H1 (cell line): ENCODE data around the gene CEP250. TPM values are rescaled to one million over a fixed set of nuclear protein-coding genes. Genes with fewer than 3 reads are reported as not detected.

Experiments used
- CTCF ChIA-PET: fragments of 300-600 bp; sonication (Branson Sonifier 250); formaldehyde crosslinking; loops from one replicate; lab custom pipeline; 2021; ENCODE audit not compliant: partially characterized antibody; lab: Charles Lee
- POLR2A ChIA-PET: fragments of 300-600 bp; sonication (Branson Sonifier 250); formaldehyde crosslinking; loops from one replicate; lab custom pipeline; 2021; ENCODE audit warnings: inconsistent platforms; ENCODE audit not compliant: partially characterized antibody; lab: Charles Lee
- DNase-seq, 2 experiments: peaks; one replicate each; pipeline versions ENCODE4 v3.0.0 to v3.0.0-alpha.2; 2010 to 2022; ENCODE audit warnings: low spot score in 2 of 2, low read depth in 1 of 2, mixed read lengths in 1 of 2
- FAIRE-seq: peaks from 2 replicates; lab custom pipeline; 2011; peaks lifted over from hg19 to GRCh38; lab: Jason Lieb, UNC
- H2AFZ ChIP-seq: 2 replicates; pipeline ENCODE4 v1.8.1; 2012; ENCODE audit warnings: low read length, inconsistent platforms
- H2AK5ac ChIP-seq: 2 replicates; pipeline ENCODE4 v1.6.1; 2013; ENCODE audit warnings: low read depth, low read length
- H2BK120ac ChIP-seq: replicated peaks from 2 replicates; pipeline ENCODE3; 2013; ENCODE audit warnings: low read depth, low read length, inconsistent platforms
- H2BK12ac ChIP-seq: 2 replicates; pipeline ENCODE4 v1.6.1; 2013; ENCODE audit warnings: low read depth, low read length
- H2BK15ac ChIP-seq: 2 replicates; pipeline ENCODE4 v1.6.1; 2013; ENCODE audit warnings: low read length
- H2BK20ac ChIP-seq: 2 replicates; pipeline ENCODE4 v1.6.1; 2013; ENCODE audit warnings: low read length
- H2BK5ac ChIP-seq: 2 replicates; pipeline ENCODE4 v1.6.1; 2013; ENCODE audit warnings: low read depth, low read length
- H3K14ac ChIP-seq: 2 replicates; pipeline ENCODE4 v1.6.1; 2013; ENCODE audit warnings: inconsistent platforms; ENCODE audit not compliant: insufficient read length
- H3K18ac ChIP-seq: 2 replicates; pipeline ENCODE4 v1.6.1; 2013; ENCODE audit warnings: low read length; ENCODE audit errors: extremely low read depth
- H3K23ac ChIP-seq: 2 replicates; pipeline ENCODE4 v1.6.1; 2013; ENCODE audit warnings: inconsistent platforms; ENCODE audit not compliant: insufficient read length
- H3K23me2 ChIP-seq: 2 replicates; pipeline ENCODE4 v1.6.1; 2013; ENCODE audit warnings: low read depth, low read length
- H3K27ac ChIP-seq: 2 replicates; pipeline ENCODE4 v1.6.1; 2011; ENCODE audit warnings: low read depth, low read length, inconsistent platforms
- H3K27me3 ChIP-seq, 4 experiments: replicated peaks in 1 of 4; 1 replicate in 1 of 4; 2 replicates in 3 of 4; pipeline versions ENCODE4 v1.6.1 to v1.8.1; 2011 to 2013; ENCODE audit warnings: low read length in 3 of 4, mild to moderate bottlenecking in 3 of 4, inconsistent platforms in 2 of 4, mixed read lengths in 2 of 4, moderate library complexity in 1 of 4; ENCODE audit not compliant: control insufficient read depth in 3 of 4, insufficient read depth in 3 of 4; ENCODE audit errors: extremely low read depth in 1 of 4
- H3K36me3 ChIP-seq, 4 experiments: 2 replicates each; pipeline versions ENCODE4 v1.6.1 to v1.8.1; 2011 to 2013; ENCODE audit warnings: mild to moderate bottlenecking in 4 of 4, low read length in 3 of 4, moderate library complexity in 2 of 4, control low read depth in 1 of 4, inconsistent platforms in 1 of 4; ENCODE audit not compliant: insufficient read depth in 4 of 4, control insufficient read depth in 2 of 4
- H3K4ac ChIP-seq: replicated peaks from 2 replicates; pipeline ENCODE3; 2013; ENCODE audit warnings: low read length, low read depth, mixed read lengths, inconsistent platforms; ENCODE audit not compliant: insufficient read length
- H3K4me1 ChIP-seq, 4 experiments: replicated peaks in 1 of 4; 1 replicate in 1 of 4; 2 replicates in 3 of 4; pipeline versions ENCODE4 v1.6.1 to v1.8.1; 2011 to 2013; ENCODE audit warnings: low read length in 3 of 4, inconsistent platforms in 2 of 4, mixed read lengths in 1 of 4; ENCODE audit not compliant: insufficient read depth in 4 of 4, control insufficient read depth in 3 of 4
- H3K4me2 ChIP-seq, 2 experiments: 2 replicates each; pipeline versions ENCODE4 v1.6.1 to v1.8.1; 2011 to 2013; ENCODE audit warnings: low read depth in 2 of 2, low read length in 2 of 2, control low read depth in 1 of 2, inconsistent platforms in 1 of 2, mild to moderate bottlenecking in 1 of 2; ENCODE audit not compliant: insufficient read depth in 1 of 2
- H3K4me3 ChIP-seq, 4 experiments: fragments of 200-600, 300-600 bp in 1 of 4; sonication (generic), shearing (Covaris generic), sonication (Bioruptor Twin) in 1 of 4; 2 replicates each; pipeline versions ENCODE4 v1.5.1 to v1.8.1; 2011 to 2016; ENCODE audit warnings: low read length in 4 of 4, low read depth in 3 of 4, control low read depth in 2 of 4, inconsistent platforms in 2 of 4, mild to moderate bottlenecking in 2 of 4, mixed read lengths in 1 of 4, moderate library complexity in 1 of 4; ENCODE audit not compliant: insufficient read depth in 2 of 4; ENCODE audit errors: extremely low read depth in 1 of 4
- H3K56ac ChIP-seq: replicated peaks from 2 replicates; pipeline ENCODE3; 2013; ENCODE audit warnings: low read depth, mild to moderate bottlenecking, mixed read lengths, low read length, inconsistent platforms; ENCODE audit not compliant: insufficient read length
- H3K79me1 ChIP-seq: 2 replicates; pipeline ENCODE4 v1.6.1; 2013; ENCODE audit warnings: low read depth, low read length, control low read depth
- H3K79me2 ChIP-seq, 2 experiments: 2 replicates each; pipeline versions ENCODE4 v1.6.1 to v1.8.1; 2012 to 2013; ENCODE audit warnings: low read length in 2 of 2, mild to moderate bottlenecking in 2 of 2, inconsistent platforms in 1 of 2; ENCODE audit not compliant: insufficient read depth in 2 of 2, control insufficient read depth in 1 of 2
- H3K9ac ChIP-seq, 4 experiments: replicated peaks in 1 of 4; 1 replicate in 1 of 4; 2 replicates in 3 of 4; pipeline versions ENCODE4 v1.6.1 to v1.8.1; 2011 to 2013; ENCODE audit warnings: low read depth in 3 of 4, low read length in 3 of 4, control low read depth in 2 of 4, mild to moderate bottlenecking in 2 of 4, moderate library complexity in 2 of 4, inconsistent platforms in 1 of 4; ENCODE audit errors: extremely low read depth in 1 of 4
- H3K9me3 ChIP-seq, 2 experiments: 2 replicates each; pipeline versions ENCODE4 v1.6.1 to v1.8.1; 2012 to 2013; ENCODE audit warnings: mild to moderate bottlenecking in 2 of 2, moderate library complexity in 2 of 2, control low read depth in 1 of 2, inconsistent platforms in 1 of 2, low read depth in 1 of 2, low read length in 1 of 2, mixed read lengths in 1 of 2; ENCODE audit not compliant: insufficient read depth in 2 of 2
- H4K20me1 ChIP-seq, 2 experiments: replicated peaks in 1 of 2; 2 replicates each; pipeline versions ENCODE3 to v1.8.1; 2011 to 2013; ENCODE audit warnings: inconsistent platforms in 2 of 2, low read length in 2 of 2, mild to moderate bottlenecking in 1 of 2; ENCODE audit not compliant: insufficient read depth in 2 of 2, control insufficient read depth in 1 of 2
- H4K5ac ChIP-seq: 2 replicates; pipeline ENCODE4 v1.6.1; 2013; ENCODE audit warnings: low read length, low read depth, mixed read lengths, inconsistent platforms; ENCODE audit not compliant: insufficient read length
- H4K8ac ChIP-seq: 2 replicates; pipeline ENCODE4 v1.8.0; 2013; ENCODE audit warnings: mild to moderate bottlenecking, moderate library complexity, low read length, inconsistent platforms; ENCODE audit not compliant: insufficient read depth; ENCODE audit errors: extremely low read depth
- H4K91ac ChIP-seq: replicated peaks from 2 replicates; pipeline ENCODE3; 2013; ENCODE audit warnings: low read length, mixed read lengths, inconsistent platforms; ENCODE audit not compliant: insufficient read length
- BCL11A ChIP-seq, 2 experiments: IDR thresholded peaks; one replicate each; pipeline ENCODE4 v1.6.1; 2011; ENCODE audit warnings: low read depth in 2 of 2, low read length in 2 of 2, mild to moderate bottlenecking in 2 of 2
- CEBPB ChIP-seq: IDR thresholded peaks from 2 replicates; pipeline ENCODE4 v1.6.1; 2012; ENCODE audit warnings: low read depth, low read length
- CHD1 ChIP-seq: IDR thresholded peaks from 2 replicates; pipeline ENCODE4 v1.6.1; 2012; ENCODE audit warnings: low read depth, low read length, improper control_type of control experiment
- CHD2 ChIP-seq: IDR thresholded peaks from 2 replicates; pipeline ENCODE4 v1.6.1; 2012; ENCODE audit warnings: low read length, improper control_type of control experiment
- FOSL1 ChIP-seq: IDR thresholded peaks from 2 replicates; pipeline ENCODE4 v1.6.1; 2011; ENCODE audit warnings: mild to moderate bottlenecking, low read depth, low read length, moderate library complexity; ENCODE audit not compliant: insufficient read depth
- SP4 ChIP-seq: IDR thresholded peaks from 2 replicates; pipeline ENCODE4 v1.6.1; 2012; ENCODE audit warnings: low read length, inconsistent platforms
- TAF1 ChIP-seq: IDR thresholded peaks from 2 replicates; pipeline ENCODE4 v1.6.1; 2011; ENCODE audit warnings: mild to moderate bottlenecking, low read depth, low read length
- TCF12 ChIP-seq: IDR thresholded peaks from 2 replicates; pipeline ENCODE4 v1.6.1; 2011; ENCODE audit warnings: low read depth, mild to moderate bottlenecking, low read length
- WGBS, 2 experiments: shearing (Covaris generic) in 1 of 2; methylation state at CpG; one replicate each; pipeline versions ENCODE4 v1.1.6 to v1.1.7; 2013 to 2015; ENCODE audit warnings: low lambda C conversion rate in 2 of 2, mixed read lengths in 2 of 2, inconsistent platforms in 1 of 2, low coverage in 1 of 2, missing lambda C conversion rate in 1 of 2; ENCODE audit not compliant: insufficient replicate concordance in 2 of 2, insufficient coverage in 1 of 2, insufficient read length in 1 of 2; ENCODE audit errors: extremely low coverage in 1 of 2, missing lambda C conversion rate in 1 of 2; 5-methylcytosine and 5-hydroxymethylcytosine counted together
- polyA plus RNA-seq, 7 experiments: library from polyadenylated mRNA; depleted of rRNA in 3 of 7; stranded (reverse) in 5 of 7; unstranded in 2 of 7; fragments of >200 nt in 5 of 7; fragments of 200-250 nt in 2 of 7; gene quantifications; 1 replicate in 5 of 7; 2 replicates in 1 of 7; 4 replicates in 1 of 7; pipeline versions ENCODE4 v1.2.1 to v1.2.3, GENCODE V29; 2011 to 2013; ENCODE audit warnings: missing spikeins in 2 of 7, mixed read lengths in 2 of 7
- total RNA-seq: library from RNA; stranded (reverse); fragmentation: NEBNext Ultra II Directional; extraction: Animal tissue kit (Norgen Biotek cat#: 25700); gene quantifications from 2 replicates; pipeline ENCODE4 v1.2.1, GENCODE V29; 2021

Gene CEP250
- total and polyA plus RNA-seq, 2 of the 8 experiments (the other 6 are each of a cell fraction or from before 2014, with no cell fraction given) = 2.6 to 33.7 TPM

DNA sequence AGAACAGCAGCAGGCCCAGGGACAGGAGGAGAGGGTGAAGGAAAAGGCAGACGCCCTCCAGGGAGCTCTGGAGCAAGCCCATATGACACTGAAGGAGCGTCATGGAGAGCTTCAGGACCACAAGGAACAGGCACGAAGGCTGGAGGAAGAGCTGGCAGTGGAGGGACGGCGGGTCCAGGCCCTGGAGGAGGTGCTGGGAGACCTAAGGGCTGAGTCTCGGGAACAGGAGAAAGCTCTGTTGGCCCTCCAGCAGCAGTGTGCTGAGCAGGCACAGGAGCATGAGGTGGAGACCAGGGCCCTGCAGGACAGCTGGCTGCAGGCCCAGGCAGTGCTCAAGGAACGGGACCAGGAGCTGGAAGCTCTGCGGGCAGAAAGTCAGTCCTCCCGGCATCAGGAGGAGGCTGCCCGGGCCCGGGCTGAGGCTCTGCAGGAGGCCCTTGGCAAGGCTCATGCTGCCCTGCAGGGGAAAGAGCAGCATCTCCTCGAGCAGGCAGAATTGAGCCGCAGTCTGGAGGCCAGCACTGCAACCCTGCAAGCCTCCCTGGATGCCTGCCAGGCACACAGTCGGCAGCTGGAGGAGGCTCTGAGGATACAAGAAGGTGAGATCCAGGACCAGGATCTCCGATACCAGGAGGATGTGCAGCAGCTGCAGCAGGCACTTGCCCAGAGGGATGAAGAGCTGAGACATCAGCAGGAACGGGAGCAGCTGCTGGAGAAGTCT lies 48.6 kb downstream of the CEP250 start:
- H4K20me1 ChIP-seq = no peaks in the 10 kb centered on the region
- CTCF ChIA-PET = interaction anchor here (0.6 to 3.1 kb wide), 7 partner anchors 8 to 400 kb away, joined by 3 to 15 read pairs (median 5); no protein-coding TSS in a partner anchor
- no peak overlapping the region for H4K91ac ChIP-seq
- WGBS, 2 experiments = 92% methylated on average over 16 of the region's 16 CpGs; no CpG with 5 or more reads in 1 of the 2 experiments
- H2BK12ac ChIP-seq = no peak overlapping the region
- no peak overlapping the region for H3K14ac ChIP-seq
- no peak overlapping the region for H3K18ac ChIP-seq
- H3K4ac ChIP-seq = no peak overlapping the region
- H3K27ac ChIP-seq = no peak overlapping the region
- FAIRE-seq = no peak
- H4K5ac ChIP-seq = no peak overlapping the region
- H3K79me1 ChIP-seq = no peaks in the 10 kb centered on the region
- no peak overlapping the region for H2AFZ ChIP-seq
- H3K56ac ChIP-seq = no peak overlapping the region
- no peak overlapping the region for H4K8ac ChIP-seq
- no peak overlapping the region for H2AK5ac ChIP-seq
- no peak overlapping the region for H3K23ac ChIP-seq
- H3K36me3 ChIP-seq = peaks cover 13 to 51% (median 40%) of the 10 kb centered on the region in 4 experiments; a peak in 7 of 8 replicates
- H3K79me2 ChIP-seq = no peaks in the 10 kb centered on the region
- no peak overlapping the region; a peak in 1 of 7 replicates for H3K9ac ChIP-seq
- TF ChIP-seq SP4 (no peak), CEBPB (no peak), CHD1 (no peak), TAF1 (no peak), TCF12 (no peak), FOSL1 (no peak), CHD2 (no peak), BCL11A (IDR thresholded peaks at IDR 0.05; ENCODE audit: low read depth in 2 of 2, low read length in 2 of 2) (no peak)
- TF ChIP-seq, all 59 proteins: peak for 0
- Histone ChIP-seq H3K9me3 (no peaks in the 10 kb centered on the region), H2BK20ac (no peak overlapping the region), H2BK5ac (no peak overlapping the region), H3K23me2 (no peaks in the 10 kb centered on the region; the same call in 1 of the 2 replicates), H3K4me3 (no peak overlapping the region), H2BK15ac (no peak overlapping the region), H2BK120ac (no peak overlapping the region), H3K4me1 (no peaks in the 10 kb centered on the region), H3K4me2 (no peak overlapping the region), H3K27me3 (no peaks in the 10 kb centered on the region)
- no peak for DNase-seq
- POLR2A ChIA-PET = interaction anchor here (0.7 to 1.8 kb wide), 4 partner anchors 9 to 49 kb away, joined by 3 to 8 read pairs (median 4); partner anchors contain the start of gene CEP250
